ENCODE data around the gene SEPSECS.

- TF ChIP-seq YY1 (IDR thresholded peaks at IDR 0.05; ENCODE audit: extremely low read depth, insufficient replicate concordance, low read depth, low read length) (no peak), POLR2A (IDR thresholded peaks at IDR 0.05; ENCODE audit: borderline replicate concordance, extremely low read depth, insufficient read depth, insufficient read length) (no peak), EGR1 (IDR thresholded peaks at IDR 0.05; ENCODE audit: low read depth) (no peak), EZH2phosphoT487 (IDR thresholded peaks at IDR 0.05; ENCODE audit: borderline replicate concordance) (no peak), REST (IDR thresholded peaks at IDR 0.05; ENCODE audit: low read depth) (no peak), SP1 (IDR thresholded peaks at IDR 0.05; ENCODE audit: low read depth) (no peak), POLR2AphosphoS5 (IDR thresholded peaks at IDR 0.05; ENCODE audit: low read depth, low read length) (no peak), EZH2 (IDR thresholded peaks at IDR 0.05) (no peak), JUND (IDR thresholded peaks at IDR 0.05) (no peak), ZNF274 (IDR thresholded peaks at IDR 0.05; ENCODE audit: low read depth, low read length) (no peak), TCF7L2 (IDR thresholded peaks at IDR 0.05; ENCODE audit: borderline replicate concordance, extremely low read depth, insufficient read depth, insufficient read length) (no peak), FOSL1 (IDR thresholded peaks at IDR 0.05; ENCODE audit: low read depth) (no peak), RAD21 (IDR thresholded peaks at IDR 0.05; ENCODE audit: low read depth) (no peak)
- TF ChIP-seq, protein P1, sequence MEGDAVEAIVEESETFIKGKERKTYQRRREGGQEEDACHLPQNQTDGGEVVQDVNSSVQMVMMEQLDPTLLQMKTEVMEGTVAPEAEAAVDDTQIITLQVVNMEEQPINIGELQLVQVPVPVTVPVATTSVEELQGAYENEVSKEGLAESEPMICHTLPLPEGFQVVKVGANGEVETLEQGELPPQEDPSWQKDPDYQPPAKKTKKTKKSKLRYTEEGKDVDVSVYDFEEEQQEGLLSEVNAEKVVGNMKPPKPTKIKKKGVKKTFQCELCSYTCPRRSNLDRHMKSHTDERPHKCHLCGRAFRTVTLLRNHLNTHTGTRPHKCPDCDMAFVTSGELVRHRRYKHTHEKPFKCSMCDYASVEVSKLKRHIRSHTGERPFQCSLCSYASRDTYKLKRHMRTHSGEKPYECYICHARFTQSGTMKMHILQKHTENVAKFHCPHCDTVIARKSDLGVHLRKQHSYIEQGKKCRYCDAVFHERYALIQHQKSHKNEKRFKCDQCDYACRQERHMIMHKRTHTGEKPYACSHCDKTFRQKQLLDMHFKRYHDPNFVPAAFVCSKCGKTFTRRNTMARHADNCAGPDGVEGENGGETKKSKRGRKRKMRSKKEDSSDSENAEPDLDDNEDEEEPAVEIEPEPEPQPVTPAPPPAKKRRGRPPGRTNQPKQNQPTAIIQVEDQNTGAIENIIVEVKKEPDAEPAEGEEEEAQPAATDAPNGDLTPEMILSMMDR (IDR thresholded peaks at IDR 0.05 in 2 of 3, conservative IDR thresholded peaks at IDR 0.05 in 1 of 3; ENCODE audit: borderline replicate concordance in 1 of 3, insufficient read depth in 1 of 3, low read depth in 2 of 3, low read length in 2 of 3): no peak
These were observed 39.9 kb downstream of the SEPSECS start for GRCh38 chr4:25120146-25120940.

Measured in HCT116 (cell line).